Coronary artery (tissue), 2 donors: ENCODE data around the gene TMEM63B.

Source experiments
- DNase-seq: peaks from one replicate; pipeline ENCODE4 v3.0.0-alpha.2; 2017; ENCODE audit warnings: low spot score
- H3K27ac ChIP-seq, 2 donors: fragments of 200-600 bp; sonication (generic); one replicate each; pipeline ENCODE4 v1.5.1; 2016 to 2019
- H3K4me3 ChIP-seq: fragments of 200-600 bp; sonication (generic); 2 replicates; pipeline ENCODE4 v1.5.1; 2016; ENCODE audit warnings: mild to moderate bottlenecking, moderate library complexity
- TF ChIP-seq, protein P1 (sequence below): fragments of 200-600 bp; sonication (generic); IDR thresholded peaks from one replicate; pipeline ENCODE4 v1.5.1; 2019; ENCODE audit warnings: antibody characterized with exemption

Gene TMEM63B

DNA sequence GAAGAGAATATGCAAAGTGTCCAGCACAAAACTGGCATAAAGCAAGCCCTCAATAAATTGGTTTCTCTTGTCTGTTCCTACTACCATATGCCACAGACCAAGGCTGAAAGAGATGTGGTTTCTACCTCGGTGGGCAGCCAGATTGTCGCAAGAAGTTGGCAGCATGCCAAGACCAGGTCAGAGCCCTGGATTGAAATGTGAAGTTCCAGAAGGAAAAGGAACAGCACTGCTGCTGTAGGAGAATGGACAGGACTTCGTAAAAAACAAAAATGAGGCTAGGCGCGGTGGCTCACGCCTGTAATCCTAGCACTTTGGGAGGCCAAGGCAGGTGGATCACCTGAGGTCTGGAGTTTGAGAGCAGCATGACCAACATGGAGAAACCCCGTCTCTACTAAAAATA lies 22.2 kb upstream of the TMEM63B start:
- TF ChIP-seq, protein P1, sequence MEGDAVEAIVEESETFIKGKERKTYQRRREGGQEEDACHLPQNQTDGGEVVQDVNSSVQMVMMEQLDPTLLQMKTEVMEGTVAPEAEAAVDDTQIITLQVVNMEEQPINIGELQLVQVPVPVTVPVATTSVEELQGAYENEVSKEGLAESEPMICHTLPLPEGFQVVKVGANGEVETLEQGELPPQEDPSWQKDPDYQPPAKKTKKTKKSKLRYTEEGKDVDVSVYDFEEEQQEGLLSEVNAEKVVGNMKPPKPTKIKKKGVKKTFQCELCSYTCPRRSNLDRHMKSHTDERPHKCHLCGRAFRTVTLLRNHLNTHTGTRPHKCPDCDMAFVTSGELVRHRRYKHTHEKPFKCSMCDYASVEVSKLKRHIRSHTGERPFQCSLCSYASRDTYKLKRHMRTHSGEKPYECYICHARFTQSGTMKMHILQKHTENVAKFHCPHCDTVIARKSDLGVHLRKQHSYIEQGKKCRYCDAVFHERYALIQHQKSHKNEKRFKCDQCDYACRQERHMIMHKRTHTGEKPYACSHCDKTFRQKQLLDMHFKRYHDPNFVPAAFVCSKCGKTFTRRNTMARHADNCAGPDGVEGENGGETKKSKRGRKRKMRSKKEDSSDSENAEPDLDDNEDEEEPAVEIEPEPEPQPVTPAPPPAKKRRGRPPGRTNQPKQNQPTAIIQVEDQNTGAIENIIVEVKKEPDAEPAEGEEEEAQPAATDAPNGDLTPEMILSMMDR: no peak
- Histone ChIP-seq H3K27ac (peak overlapping the region in 1 of 2 donors; percentile 53), H3K4me3 (no peak overlapping the region)
- no peak for DNase-seq

GRCh38 chr6:44105993-44106740 lies 21.2 kb upstream of the TMEM63B start:
- TF ChIP-seq, protein P1: no peak
- no peak for DNase-seq
- Histone ChIP-seq H3K27ac (no peak overlapping the region), H3K4me3 (no peak overlapping the region)

DNA sequence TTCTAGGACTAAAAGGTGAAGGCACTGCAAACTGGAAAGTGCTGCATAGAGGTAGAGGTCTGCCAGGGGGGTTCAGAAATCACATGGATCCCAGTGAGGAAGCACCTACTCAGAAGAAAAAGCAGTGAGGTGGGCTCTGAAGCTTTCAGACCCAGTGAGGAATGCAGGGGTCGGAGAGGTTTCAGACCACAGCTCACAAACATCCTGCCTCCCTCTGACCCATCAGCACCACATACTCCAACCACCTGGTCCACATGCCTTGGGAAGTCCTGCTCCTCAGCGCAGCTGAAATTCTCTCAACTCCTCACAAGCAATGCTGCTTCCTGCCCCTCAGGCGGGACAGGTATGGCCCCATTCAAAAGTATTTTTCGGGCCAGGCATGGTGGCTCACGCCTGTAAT lies 20.3 kb upstream of the TMEM63B start:
- DNase-seq: no peak
- TF ChIP-seq, protein P1: no peak
- Histone ChIP-seq H3K27ac (no peak overlapping the region), H3K4me3 (no peak overlapping the region)

GRCh38 chr6:44108471-44108870 lies 18.9 kb upstream of the TMEM63B start:
- no peak overlapping the region for H3K4me3 ChIP-seq
- DNase-seq: no peak
- H3K27ac ChIP-seq: no peak overlapping the region
- TF ChIP-seq, protein P1: no peak

DNA sequence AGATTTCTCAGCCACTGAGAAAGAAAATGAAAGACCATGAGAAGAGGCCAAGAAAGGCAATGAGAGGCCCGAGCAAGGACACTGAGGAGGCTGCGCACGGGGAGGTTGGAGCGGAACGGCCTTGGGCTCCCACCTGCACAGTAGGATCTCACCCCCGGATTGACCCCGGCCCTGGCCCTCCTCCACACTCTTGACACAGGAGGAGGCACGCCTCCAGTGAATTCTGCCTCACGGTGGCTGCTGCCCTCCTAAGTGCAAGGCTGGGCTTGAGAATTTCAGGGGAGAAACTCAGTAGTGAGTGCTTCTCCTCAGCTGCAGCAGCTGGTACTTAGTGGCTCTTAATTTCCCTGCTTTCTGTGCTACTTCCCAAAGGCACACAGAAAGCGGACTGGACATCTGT lies 18.1 kb upstream of the TMEM63B start:
- TF ChIP-seq, protein P1: no peak
- H3K27ac ChIP-seq: no peak overlapping the region
- no peak overlapping the region for H3K4me3 ChIP-seq
- no peak for DNase-seq

DNA sequence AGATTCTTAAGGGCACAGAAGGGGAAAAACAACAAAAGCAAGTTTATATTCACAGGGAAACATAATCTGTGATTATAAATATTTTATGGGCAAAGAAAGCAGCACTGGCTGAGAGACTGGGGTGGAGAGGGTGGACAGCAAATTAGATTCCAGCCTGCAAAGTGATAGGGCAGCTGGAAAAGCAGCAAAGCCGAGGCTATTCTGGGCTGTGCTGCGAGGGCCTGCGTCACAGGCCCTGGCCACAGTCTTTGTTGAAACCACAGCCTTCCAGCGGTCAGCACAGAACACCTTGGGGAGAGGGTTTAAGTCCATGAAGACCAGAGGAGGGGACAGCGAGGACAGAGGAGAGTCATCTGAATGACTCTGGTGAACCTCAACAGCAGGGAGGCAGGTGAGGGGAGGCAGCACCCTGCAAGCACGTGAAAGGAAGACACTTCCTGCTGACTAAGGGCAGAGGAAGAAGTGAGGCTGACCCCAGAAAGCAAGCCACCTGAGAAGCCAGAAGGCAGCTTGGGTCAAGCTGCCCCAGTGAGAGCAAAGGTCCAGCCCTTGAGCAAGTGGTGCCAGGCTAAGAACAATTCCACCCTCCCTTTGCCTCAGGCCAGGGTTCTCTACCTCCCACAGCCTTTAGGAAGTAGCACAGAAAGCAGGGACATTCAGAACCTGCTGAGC lies 17.2 kb upstream of the TMEM63B start:
- H3K4me3 ChIP-seq: no peak overlapping the region
- no peak for DNase-seq
- TF ChIP-seq, protein P1: no peak
- peak overlapping the region in 1 of 2 donors; percentile 40 for H3K27ac ChIP-seq

GRCh38 chr6:44110966-44111365 lies 16.4 kb upstream of the TMEM63B start:
- TF ChIP-seq, protein P1: no peak
- no peak overlapping the region for H3K4me3 ChIP-seq
- no peak for DNase-seq
- no peak overlapping the region for H3K27ac ChIP-seq
